ENCODE measurements around the gene TPCN2. TPM values are rescaled to one million over a fixed set of nuclear protein-coding genes. Genes with fewer than 3 reads are reported as not detected.
A peak's percentile ranks its signal among the peaks of the same experiment; 100 is the strongest.

The TPCN2 gene
- total RNA-seq, 2 donors from 2014 or later: 34.7 to 38.0 TPM

DNA sequence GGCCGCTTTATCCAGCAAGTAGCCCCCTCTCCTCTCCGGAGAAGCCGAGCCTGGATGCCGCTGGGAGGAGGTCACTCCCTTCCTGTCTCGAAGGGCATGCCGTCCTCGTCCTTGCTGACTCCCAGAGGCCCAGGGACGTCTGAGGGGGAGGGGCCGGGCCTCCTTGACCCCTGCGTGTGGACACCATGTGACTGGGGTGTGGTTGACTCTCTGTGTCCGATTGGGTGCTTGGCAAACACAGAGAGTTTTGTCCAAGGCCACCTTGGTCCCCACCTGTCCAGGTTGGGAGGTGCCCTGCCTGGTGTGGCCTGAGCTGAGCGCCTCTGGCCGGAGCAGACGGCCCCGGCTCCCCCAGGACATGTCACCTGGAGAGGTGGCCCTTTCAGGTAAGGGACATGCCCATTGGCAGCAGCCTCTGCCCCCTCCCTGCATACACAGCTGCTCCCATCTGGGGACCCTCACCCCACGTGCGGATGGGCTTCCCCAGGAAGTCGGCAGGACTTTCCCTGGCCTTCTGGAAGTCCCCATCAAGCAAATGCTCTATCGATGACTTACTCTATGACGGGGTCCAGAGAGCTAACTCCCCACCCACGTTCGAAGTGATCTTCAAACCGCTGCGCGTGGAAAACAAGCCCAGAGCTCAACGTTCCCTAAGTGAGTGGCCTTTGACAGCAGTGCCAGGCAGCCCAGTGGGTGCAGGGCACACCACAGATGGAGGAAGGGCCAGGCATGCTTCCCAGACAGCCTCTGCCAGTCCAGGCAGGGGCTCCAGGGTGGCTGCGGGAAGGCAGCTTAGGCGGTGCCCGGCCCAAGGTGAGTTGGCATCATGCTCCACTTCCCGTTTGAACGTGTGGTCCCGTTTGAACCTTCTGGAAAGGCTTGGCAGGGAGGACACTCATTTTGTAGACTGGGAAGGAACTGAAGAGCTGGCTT is 106.8 kb downstream of the TPCN2 start, which contains the start of gene SMIM38:
SMIM38 (plus strand) TSS at position 634 of the 933 bp plus-strand sequence. CDS start 1,912 bp downstream, outside the sequence.
- H3K27me3 ChIP-seq (replicated peaks; ENCODE audit: insufficient read depth): no peaks in the 10 kb centered on the region
- TF ChIP-seq, protein P1, sequence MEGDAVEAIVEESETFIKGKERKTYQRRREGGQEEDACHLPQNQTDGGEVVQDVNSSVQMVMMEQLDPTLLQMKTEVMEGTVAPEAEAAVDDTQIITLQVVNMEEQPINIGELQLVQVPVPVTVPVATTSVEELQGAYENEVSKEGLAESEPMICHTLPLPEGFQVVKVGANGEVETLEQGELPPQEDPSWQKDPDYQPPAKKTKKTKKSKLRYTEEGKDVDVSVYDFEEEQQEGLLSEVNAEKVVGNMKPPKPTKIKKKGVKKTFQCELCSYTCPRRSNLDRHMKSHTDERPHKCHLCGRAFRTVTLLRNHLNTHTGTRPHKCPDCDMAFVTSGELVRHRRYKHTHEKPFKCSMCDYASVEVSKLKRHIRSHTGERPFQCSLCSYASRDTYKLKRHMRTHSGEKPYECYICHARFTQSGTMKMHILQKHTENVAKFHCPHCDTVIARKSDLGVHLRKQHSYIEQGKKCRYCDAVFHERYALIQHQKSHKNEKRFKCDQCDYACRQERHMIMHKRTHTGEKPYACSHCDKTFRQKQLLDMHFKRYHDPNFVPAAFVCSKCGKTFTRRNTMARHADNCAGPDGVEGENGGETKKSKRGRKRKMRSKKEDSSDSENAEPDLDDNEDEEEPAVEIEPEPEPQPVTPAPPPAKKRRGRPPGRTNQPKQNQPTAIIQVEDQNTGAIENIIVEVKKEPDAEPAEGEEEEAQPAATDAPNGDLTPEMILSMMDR (IDR thresholded peaks at IDR 0.05): no peak
- H3K27ac ChIP-seq: no peak within 1 kb of the TSS
- H3K36me3 ChIP-seq: no peaks in the 10 kb centered on the region
- no peak within 1 kb of the TSS for H3K4me3 ChIP-seq
- no peaks in the 10 kb centered on the region for H3K9me3 ChIP-seq
- H3K4me1 ChIP-seq (ENCODE audit: control insufficient read depth in 1 of 2, low read depth in 2 of 2): peaks cover 0 to 17% of the 10 kb centered on the region in 2 donors
- ATAC-seq (ENCODE audit: insufficient number of reproducible peaks, low FRiP score, low read depth) (no peak), DNase-seq (ENCODE audit: low spot score) (no peak)

DNA sequence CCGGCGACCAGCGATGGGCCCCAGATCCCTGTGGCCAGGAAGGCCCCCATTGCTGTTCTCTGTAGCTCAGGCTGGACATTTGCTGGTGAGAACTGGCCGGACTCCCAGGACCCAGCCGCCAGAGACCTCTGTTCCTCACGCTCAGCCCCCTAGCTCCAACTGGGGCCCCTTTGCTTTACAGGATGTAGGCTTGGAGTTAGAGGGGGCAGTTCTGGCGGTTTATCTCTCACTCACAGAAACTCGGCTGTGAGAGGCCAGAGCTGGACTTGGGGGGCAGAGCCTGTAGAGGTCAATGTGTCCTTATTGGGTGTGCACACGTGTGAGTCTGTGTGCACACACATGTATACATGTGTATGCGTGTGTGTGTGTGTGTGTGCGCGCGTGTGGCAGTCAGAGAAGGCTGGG is 107.5 kb downstream of the TPCN2 start:
- Histone ChIP-seq H3K27ac (no peak overlapping the region), H3K4me1 (ENCODE audit: control insufficient read depth in 1 of 2, low read depth in 2 of 2) (peaks cover 0 to 17% of the 10 kb centered on the region in 2 donors)
- no peak for DNase-seq (ENCODE audit: low spot score)

DNA sequence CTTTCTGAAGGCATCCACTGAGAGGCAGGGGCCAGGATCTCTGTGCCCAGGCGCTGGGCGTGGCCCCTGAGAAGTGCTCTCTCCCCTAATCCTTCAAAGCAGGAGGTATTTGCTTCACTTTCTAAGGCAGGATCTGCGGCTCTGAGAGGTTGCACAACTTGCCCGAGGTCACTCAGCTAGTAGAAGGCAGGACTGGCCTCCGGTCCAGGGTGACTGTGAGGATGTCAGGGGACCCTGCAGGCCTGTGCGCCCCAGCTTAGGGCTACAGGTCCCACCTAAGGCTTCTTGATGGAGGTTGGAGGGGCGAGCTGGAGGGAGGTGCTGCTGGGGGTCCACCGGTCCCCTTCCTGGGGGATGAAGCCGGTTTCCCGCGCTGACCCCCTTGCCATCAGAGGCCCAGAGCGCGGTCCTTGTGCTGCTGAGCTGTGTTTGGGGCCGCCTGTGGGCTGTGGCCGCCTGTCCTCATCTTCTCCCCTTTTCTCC is 108.0 kb downstream of the TPCN2 start:
- H3K4me3 ChIP-seq: peak overlapping the region; percentile 61
- H3K9me3 ChIP-seq: no peaks in the 10 kb centered on the region
- ATAC-seq (ENCODE audit: insufficient number of reproducible peaks, low FRiP score, low read depth): no peak
- TF ChIP-seq, protein P1 (IDR thresholded peaks at IDR 0.05): no peak
- H3K27me3 ChIP-seq (replicated peaks; ENCODE audit: insufficient read depth): no peaks in the 10 kb centered on the region
- peaks cover 0 to 17% of the 10 kb centered on the region in 2 donors for H3K4me1 ChIP-seq (ENCODE audit: control insufficient read depth in 1 of 2, low read depth in 2 of 2)
- no peak for DNase-seq (ENCODE audit: low spot score)
- H3K27ac ChIP-seq: peak overlapping the region in 1 of 2 donors; percentile 42
- no peaks in the 10 kb centered on the region for H3K36me3 ChIP-seq

More for the DNA sequence above, 107.5 kb downstream of the TPCN2 start:
- no peak for ATAC-seq (ENCODE audit: insufficient number of reproducible peaks, low FRiP score, low read depth)
- no peaks in the 10 kb centered on the region for H3K36me3 ChIP-seq
- H3K9me3 ChIP-seq: no peaks in the 10 kb centered on the region
- TF ChIP-seq, protein P1 (IDR thresholded peaks at IDR 0.05): no peak
- H3K4me3 ChIP-seq: no peak overlapping the region
- H3K27me3 ChIP-seq (replicated peaks; ENCODE audit: insufficient read depth): no peaks in the 10 kb centered on the region

DNA sequence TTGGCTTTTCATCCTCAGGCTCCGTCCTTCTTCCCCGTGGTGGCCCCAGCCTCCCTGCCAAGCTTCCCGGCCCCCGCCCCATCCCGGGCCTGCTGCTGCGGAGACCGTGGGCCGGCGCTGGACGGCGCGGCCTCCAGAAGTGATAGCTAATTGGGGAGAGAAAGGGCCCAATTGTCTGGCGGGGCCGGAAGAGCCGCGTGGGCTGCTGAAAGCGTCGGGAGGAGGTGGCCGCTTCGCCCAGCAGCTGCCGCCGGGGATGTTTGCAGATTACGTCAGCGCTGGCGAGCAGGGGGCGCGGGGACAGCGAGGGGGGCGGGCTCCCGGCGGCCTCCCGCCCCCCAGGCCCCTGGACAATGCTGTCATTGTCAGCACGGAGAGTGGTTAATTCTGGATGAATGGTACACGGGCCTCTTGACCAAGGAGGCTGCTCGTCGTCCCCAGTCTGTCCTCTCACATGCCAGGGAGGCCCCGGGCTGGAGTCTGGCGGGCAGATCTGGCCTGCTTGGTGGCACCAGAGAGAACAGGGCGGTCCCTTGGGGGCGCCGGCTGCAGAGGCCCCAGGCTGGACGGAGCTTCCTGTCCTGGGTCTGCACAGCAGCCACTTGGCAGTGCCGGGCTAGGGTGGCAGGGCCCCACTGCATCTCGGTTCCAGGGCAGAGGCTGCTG is 108.6 kb downstream of the TPCN2 start:
- TF ChIP-seq, protein P1 (IDR thresholded peaks at IDR 0.05): no peak
- Histone ChIP-seq H3K36me3 (no peaks in the 10 kb centered on the region), H3K4me1 (ENCODE audit: control insufficient read depth in 1 of 2, low read depth in 2 of 2) (peaks cover 0 to 17% of the 10 kb centered on the region in 2 donors), H3K27ac (peak overlapping the region in 1 of 2 donors; percentile 42), H3K27me3 (replicated peaks; ENCODE audit: insufficient read depth) (no peaks in the 10 kb centered on the region), H3K4me3 (peak overlapping the region; percentile 61), H3K9me3 (no peaks in the 10 kb centered on the region)
- DNase-seq (ENCODE audit: low spot score): no peak
- ATAC-seq (ENCODE audit: insufficient number of reproducible peaks, low FRiP score, low read depth): peak; percentile 17

DNA sequence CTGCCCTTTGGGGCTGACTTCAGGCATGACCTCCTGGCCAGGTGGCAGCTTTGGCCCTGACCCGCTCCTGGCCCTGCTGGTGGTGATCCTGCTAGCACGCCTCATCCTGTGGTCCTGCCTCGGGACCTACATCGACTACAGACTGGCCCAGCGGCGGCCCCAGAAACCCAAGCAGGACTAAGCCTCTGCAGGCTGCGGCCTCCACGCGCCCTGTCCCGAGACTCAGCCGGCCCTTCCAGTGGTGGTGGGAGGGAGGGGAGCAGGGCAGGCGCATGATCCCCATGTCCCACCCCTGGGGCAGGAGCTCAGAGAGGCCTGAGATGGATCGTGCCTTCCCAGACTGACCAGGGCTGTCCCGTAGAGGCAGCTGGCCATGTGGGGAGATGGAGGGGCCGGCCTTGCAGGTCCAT is 109.1 kb downstream of the TPCN2 start:
- Histone ChIP-seq H3K27ac (no peak overlapping the region), H3K9me3 (no peaks in the 10 kb centered on the region), H3K36me3 (no peaks in the 10 kb centered on the region), H3K27me3 (replicated peaks; ENCODE audit: insufficient read depth) (no peaks in the 10 kb centered on the region), H3K4me3 (peak overlapping the region; percentile 61), H3K4me1 (ENCODE audit: control insufficient read depth in 1 of 2, low read depth in 2 of 2) (peaks cover 0 to 17% of the 10 kb centered on the region in 2 donors)
- TF ChIP-seq, protein P1 (IDR thresholded peaks at IDR 0.05): no peak
- no peak for DNase-seq (ENCODE audit: low spot score)
- ATAC-seq (ENCODE audit: insufficient number of reproducible peaks, low FRiP score, low read depth): no peak
